SU-DHL-6 (cell line): ENCODE data around the gene FADS3.

ENCODE experiments used
- H2AFZ ChIP-seq: fragments of 200-600 bp; sonication (generic); 2 replicates; pipeline ENCODE4 v1.6.1; 2014; ENCODE audit warnings: low read depth, mild to moderate bottlenecking, moderate library complexity, mixed read lengths, antibody characterized with exemption, low read length; ENCODE audit not compliant: severe bottlenecking
- H3F3A ChIP-seq: fragments of 200-600 bp; shearing (Covaris generic); 2 replicates; pipeline ENCODE4 v1.6.0; 2016; ENCODE audit warnings: antibody characterized with exemption, mild to moderate bottlenecking; ENCODE audit not compliant: insufficient read depth
- H3K27ac ChIP-seq: fragments of 200-600 bp; sonication (generic); 2 replicates; pipeline ENCODE4 v1.5.1; 2016; ENCODE audit warnings: low read depth, mild to moderate bottlenecking, low read length, moderate library complexity, mixed read lengths
- H3K27me3 ChIP-seq: fragments of 200-600 bp; sonication (generic), shearing (Covaris generic); 2 replicates; pipeline ENCODE4 v1.6.0; 2014; ENCODE audit warnings: mild to moderate bottlenecking, low read length
- H3K36me3 ChIP-seq: fragments of 200-600 bp; sonication (generic); 2 replicates; pipeline ENCODE4 v1.6.1; 2014; ENCODE audit warnings: mild to moderate bottlenecking, low read length, mixed read lengths
- H3K4me2 ChIP-seq: fragments of 300-600, 200-600 bp; shearing (Covaris generic), sonication (generic); 2 replicates; pipeline ENCODE4 v1.6.0; 2014; ENCODE audit warnings: low read length, low read depth, mild to moderate bottlenecking; ENCODE audit not compliant: poor library complexity, severe bottlenecking
- H3K4me3 ChIP-seq: fragments of 200-600 bp; sonication (generic); 2 replicates; pipeline ENCODE4 v1.5.1; 2014; ENCODE audit warnings: antibody characterized with exemption, low read length, mild to moderate bottlenecking, mixed read lengths; ENCODE audit not compliant: insufficient read depth, poor library complexity, severe bottlenecking
- H3K79me2 ChIP-seq: fragments of 200-600 bp; sonication (generic); 2 replicates; pipeline ENCODE4 v1.6.1; 2014; ENCODE audit warnings: mild to moderate bottlenecking, low read length, moderate library complexity; ENCODE audit not compliant: insufficient read depth
- H3K9ac ChIP-seq: fragments of 200-600 bp; sonication (generic); 2 replicates; pipeline ENCODE4 v1.7.0; 2014; ENCODE audit warnings: mild to moderate bottlenecking, low read length
- H3K9me2 ChIP-seq: fragments of 200-600 bp; sonication (generic); replicated peaks from 2 replicates; pipeline ENCODE4 v1.6.1; 2014; ENCODE audit warnings: low read length; ENCODE audit not compliant: insufficient read depth
- H3K9me3 ChIP-seq: fragments of 200-600 bp; sonication (generic); 2 replicates; pipeline ENCODE4 v1.6.1; 2014; ENCODE audit warnings: low read length, mixed read lengths; ENCODE audit not compliant: insufficient read depth
- H4K20me1 ChIP-seq: fragments of 200-600 bp; sonication (generic); 2 replicates; pipeline ENCODE4 v1.6.1; 2014; ENCODE audit warnings: low read depth, mild to moderate bottlenecking, antibody characterized with exemption, low read length, moderate library complexity, mixed read lengths
- CTCF ChIP-seq: fragments of 200-600 bp; sonication (generic); IDR thresholded peaks from one replicate; pipeline ENCODE4 v1.5.1; 2017; ENCODE audit warnings: antibody characterized with exemption, mild to moderate bottlenecking, low read length, moderate library complexity; ENCODE audit not compliant: insufficient read depth, poor library complexity, severe bottlenecking
- EZH2phosphoT487 ChIP-seq: fragments of 200-600 bp; sonication (generic), shearing (Covaris generic); conservative IDR thresholded peaks from 2 replicates; pipeline ENCODE4 v1.6.1; 2018; ENCODE audit warnings: mild to moderate bottlenecking, antibody characterized with exemption, low read length, moderate library complexity, mixed read lengths

The FADS3 gene

GRCh38 chr11:61885166-61885778, 6.1 kb downstream of the FADS3 start:
- H3K27me3 ChIP-seq = no peaks in the 10 kb centered on the region
- no peaks in the 10 kb centered on the region; the same call in 1 of the 2 replicates for H3F3A ChIP-seq
- H3K9ac ChIP-seq = no peak overlapping the region
- no peaks in the 10 kb centered on the region for H3K36me3 ChIP-seq
- H3K4me3 ChIP-seq = no peak overlapping the region
- no peaks in the 10 kb centered on the region for H3K9me3 ChIP-seq
- H4K20me1 ChIP-seq = no peaks in the 10 kb centered on the region
- H2AFZ ChIP-seq = no peak overlapping the region
- TF ChIP-seq CTCF (no peak), EZH2phosphoT487 (no peak)
- no peak overlapping the region for H3K4me2 ChIP-seq
- H3K27ac ChIP-seq = no peak overlapping the region
- H3K79me2 ChIP-seq = no peaks in the 10 kb centered on the region
- no peaks in the 10 kb centered on the region for H3K9me2 ChIP-seq

GRCh38 chr11:61883947-61884346, 7.4 kb downstream of the FADS3 start:
- Histone ChIP-seq H4K20me1 (no peaks in the 10 kb centered on the region), H3K79me2 (no peaks in the 10 kb centered on the region), H3K4me3 (no peak overlapping the region), H3K9me2 (no peaks in the 10 kb centered on the region), H3K27ac (no peak overlapping the region), H3K9me3 (no peaks in the 10 kb centered on the region), H2AFZ (no peak overlapping the region), H3F3A (no peaks in the 10 kb centered on the region; the same call in 1 of the 2 replicates), H3K36me3 (no peaks in the 10 kb centered on the region), H3K27me3 (no peaks in the 10 kb centered on the region), H3K9ac (no peak overlapping the region), H3K4me2 (no peak overlapping the region)
- TF ChIP-seq CTCF = no peak
- no peak for TF ChIP-seq EZH2phosphoT487

- Histone ChIP-seq H3K9me3 (no peaks in the 10 kb centered on the region), H3K4me3 (no peak overlapping the region), H2AFZ (no peak overlapping the region), H3K27me3 (no peaks in the 10 kb centered on the region), H3K4me2 (no peak overlapping the region), H3K9me2 (no peaks in the 10 kb centered on the region), H4K20me1 (no peaks in the 10 kb centered on the region), H3F3A (no peaks in the 10 kb centered on the region; the same call in 1 of the 2 replicates), H3K27ac (no peak overlapping the region), H3K79me2 (no peaks in the 10 kb centered on the region), H3K36me3 (no peaks in the 10 kb centered on the region), H3K9ac (no peak overlapping the region)
- TF ChIP-seq CTCF = no peak
- TF ChIP-seq EZH2phosphoT487 = no peak
Observed at GRCh38 chr11:61883327-61883726, 8.0 kb downstream of the FADS3 start.
